HL-60 (cell line): ENCODE results near the gene CPNE6.

Experiments used
- CTCF ChIP-seq: IDR thresholded peaks from one replicate; pipeline ENCODE4 v1.5.1; 2011; ENCODE audit warnings: low read length, control low read depth, inconsistent platforms; ENCODE audit not compliant: insufficient read depth
- POLR2AphosphoS5 ChIP-seq: IDR thresholded peaks from 2 replicates; pipeline ENCODE4 v1.6.1; 2012; ENCODE audit warnings: low read depth

GRCh38 chr14:24095271-24096068, 24.1 kb downstream of the CPNE6 start:
- no peak for TF ChIP-seq CTCF
- TF ChIP-seq POLR2AphosphoS5: 0 out of 2 replicates have a peak, but pooled peaks have one; percentile 20
